AG09319 (cell line): ENCODE measurements around the gene CISTR.

Experiments used
- DNase-seq: peaks from one replicate; pipeline ENCODE4 v3.0.0-alpha.2; 2010; ENCODE audit warnings: low read depth; ENCODE audit errors: extremely low read depth
- CTCF ChIP-seq: IDR thresholded peaks from 2 replicates; pipeline ENCODE4 v1.5.1; 2011; ENCODE audit warnings: low read depth, mild to moderate bottlenecking, inconsistent platforms, low read length, moderate library complexity

CISTR gene

GRCh38 chr12:53703756-53704155 is 48.0 kb downstream of the CISTR start:
- TF ChIP-seq CTCF = no peak
- DNase-seq = no peak

- peak; percentile 36 for DNase-seq
- peak; percentile 98 for TF ChIP-seq CTCF
Measured at GRCh38 chr12:53701518-53702264, 50.1 kb downstream of the CISTR start.

- no peak for DNase-seq
- TF ChIP-seq CTCF = no peak
Measured at GRCh38 chr12:53700567-53700966, 51.2 kb downstream of the CISTR start.

- no peak for DNase-seq
- no peak for TF ChIP-seq CTCF
Measured at GRCh38 chr12:53699678-53700025, 52.1 kb downstream of the CISTR start.

- no peak for DNase-seq
- TF ChIP-seq CTCF = no peak
Measured at GRCh38 chr12:53698948-53699677, 52.7 kb downstream of the CISTR start.

- DNase-seq = no peak
- no peak for TF ChIP-seq CTCF
Measured at GRCh38 chr12:53696655-53697331, 55.0 kb downstream of the CISTR start.
